HL-60 (cell line): ENCODE measurements around the gene PRSS22.

Experiments used
- GABPA ChIP-seq: IDR thresholded peaks from 2 replicates; pipeline ENCODE4 v1.6.1; 2012; ENCODE audit warnings: low read depth
- POLR2AphosphoS5 ChIP-seq: IDR thresholded peaks from 2 replicates; pipeline ENCODE4 v1.6.1; 2012; ENCODE audit warnings: low read depth
- TF ChIP-seq, protein P1 (sequence below): IDR thresholded peaks from one replicate; pipeline ENCODE4 v1.5.1; 2011; ENCODE audit warnings: low read length, control low read depth, inconsistent platforms; ENCODE audit not compliant: insufficient read depth

DNA sequence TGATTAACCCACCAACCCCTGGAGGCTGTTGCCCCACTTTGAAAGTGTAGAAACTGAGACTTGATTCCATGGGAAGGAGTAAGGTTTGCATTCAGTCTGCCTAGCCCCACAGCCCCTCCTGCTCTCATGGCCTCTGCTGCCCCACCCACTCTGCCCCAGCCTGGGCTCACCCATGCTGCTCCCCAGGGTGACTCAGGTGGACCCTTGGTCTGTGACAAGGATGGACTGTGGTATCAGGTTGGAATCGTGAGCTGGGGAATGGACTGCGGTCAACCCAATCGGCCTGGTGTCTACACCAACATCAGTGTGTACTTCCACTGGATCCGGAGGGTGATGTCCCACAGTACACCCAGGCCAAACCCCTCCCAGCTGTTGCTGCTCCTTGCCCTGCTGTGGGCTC lies 53.2 kb downstream of the PRSS22 start:
- TF ChIP-seq, protein P1, sequence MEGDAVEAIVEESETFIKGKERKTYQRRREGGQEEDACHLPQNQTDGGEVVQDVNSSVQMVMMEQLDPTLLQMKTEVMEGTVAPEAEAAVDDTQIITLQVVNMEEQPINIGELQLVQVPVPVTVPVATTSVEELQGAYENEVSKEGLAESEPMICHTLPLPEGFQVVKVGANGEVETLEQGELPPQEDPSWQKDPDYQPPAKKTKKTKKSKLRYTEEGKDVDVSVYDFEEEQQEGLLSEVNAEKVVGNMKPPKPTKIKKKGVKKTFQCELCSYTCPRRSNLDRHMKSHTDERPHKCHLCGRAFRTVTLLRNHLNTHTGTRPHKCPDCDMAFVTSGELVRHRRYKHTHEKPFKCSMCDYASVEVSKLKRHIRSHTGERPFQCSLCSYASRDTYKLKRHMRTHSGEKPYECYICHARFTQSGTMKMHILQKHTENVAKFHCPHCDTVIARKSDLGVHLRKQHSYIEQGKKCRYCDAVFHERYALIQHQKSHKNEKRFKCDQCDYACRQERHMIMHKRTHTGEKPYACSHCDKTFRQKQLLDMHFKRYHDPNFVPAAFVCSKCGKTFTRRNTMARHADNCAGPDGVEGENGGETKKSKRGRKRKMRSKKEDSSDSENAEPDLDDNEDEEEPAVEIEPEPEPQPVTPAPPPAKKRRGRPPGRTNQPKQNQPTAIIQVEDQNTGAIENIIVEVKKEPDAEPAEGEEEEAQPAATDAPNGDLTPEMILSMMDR: no peak
- TF ChIP-seq POLR2AphosphoS5 (no peak), GABPA (no peak)
